ENCODE results near the gene RAB22A.
"Not testable (repeated sequence)": the region's sequence is repeated elsewhere in the genome, so short reads cannot be mapped to it uniquely, and the experiment has no call there.

RAB22A gene

DNA sequence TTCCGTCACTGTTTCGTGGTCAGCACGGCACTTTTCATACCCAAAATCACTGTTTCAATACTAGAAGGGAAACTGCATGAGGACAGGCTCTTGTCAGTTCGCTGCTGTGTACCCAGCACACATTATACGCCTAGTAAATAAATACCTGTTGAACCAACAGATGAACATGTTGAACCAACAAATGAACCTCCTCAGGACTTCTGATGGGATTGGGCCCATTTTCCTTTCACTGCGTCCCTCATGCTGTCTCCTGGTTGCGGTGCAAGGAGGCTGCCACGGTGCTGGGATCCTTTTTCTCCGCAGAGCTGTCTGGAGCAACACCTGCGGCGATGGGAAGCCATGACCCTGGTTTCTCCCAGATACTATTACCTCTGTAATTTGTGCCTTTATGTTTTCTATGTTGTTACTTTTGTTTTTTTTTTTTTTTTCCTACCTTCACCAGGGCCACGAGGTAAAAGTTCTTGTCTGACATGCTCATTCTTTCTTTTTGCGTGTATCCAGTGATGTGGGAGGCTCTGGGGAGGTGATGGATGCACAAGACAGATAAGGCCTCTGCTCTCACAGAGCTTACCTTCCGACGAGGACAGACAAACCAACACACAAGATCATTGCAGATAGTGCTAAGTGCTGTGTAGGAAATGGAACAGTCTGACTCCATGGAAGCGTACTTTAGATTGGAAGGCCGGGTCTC, 80.6 kb downstream of the RAB22A start:
- DNase-seq: no peak

DNA sequence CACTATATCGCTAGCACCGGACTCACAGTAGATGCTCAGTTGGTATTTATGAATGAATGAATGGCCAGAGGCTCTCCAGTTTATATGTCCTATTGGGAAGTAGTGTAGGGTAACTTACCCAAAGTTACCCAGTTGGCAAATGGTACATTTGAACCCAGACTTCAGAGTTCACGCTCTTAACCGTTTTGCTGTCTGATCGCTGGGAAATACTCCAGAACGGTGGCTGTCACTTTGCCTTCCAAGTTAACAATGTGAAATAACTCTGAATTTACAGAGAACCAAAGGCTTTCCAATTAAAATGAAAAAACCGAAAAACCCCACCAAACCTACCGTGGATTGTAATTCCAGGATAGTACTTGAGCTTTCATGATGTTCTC, 81.1 kb downstream of the RAB22A start:
- DNase-seq: no peak

DNA sequence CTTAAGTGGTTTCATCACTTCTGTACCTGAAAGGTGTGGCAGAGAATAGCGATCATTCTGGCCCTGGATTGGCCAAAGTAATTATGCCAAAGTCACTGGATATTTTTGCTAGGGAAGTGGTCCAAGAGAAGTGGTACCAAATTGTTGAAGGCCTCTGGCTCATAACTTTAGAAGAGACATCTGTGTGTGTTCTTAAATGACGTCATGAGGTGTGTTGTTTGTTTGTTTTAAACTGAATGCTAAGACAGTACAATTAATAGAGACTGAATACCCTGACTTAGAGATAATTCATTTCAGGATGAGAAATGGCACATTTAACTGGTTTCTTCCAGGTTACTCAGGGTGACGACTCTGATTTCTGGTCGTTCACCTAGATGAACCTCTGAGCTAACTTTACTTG, 82.8 kb downstream of the RAB22A start:
- DNase-seq: no peak

DNA sequence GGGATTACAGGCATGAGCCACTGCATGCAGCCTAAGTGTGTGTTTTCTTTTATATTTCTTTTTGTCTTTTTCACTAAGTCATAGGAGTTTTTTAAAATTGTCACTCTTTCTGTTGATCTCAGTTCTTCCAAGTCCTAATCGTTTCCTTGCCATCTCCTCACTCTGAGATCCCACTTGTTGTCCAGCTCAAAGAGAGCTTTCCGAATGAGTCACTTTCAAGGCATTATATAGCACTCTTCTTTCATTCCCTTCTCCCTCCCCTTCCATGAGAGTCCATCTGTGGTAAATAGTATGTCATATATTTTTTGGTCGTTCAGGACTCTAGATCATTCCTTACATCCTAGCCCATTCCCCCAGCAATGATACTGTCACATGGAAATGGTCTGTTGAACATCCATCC, 83.8 kb downstream of the RAB22A start:
- DNase-seq: no peak

DNA sequence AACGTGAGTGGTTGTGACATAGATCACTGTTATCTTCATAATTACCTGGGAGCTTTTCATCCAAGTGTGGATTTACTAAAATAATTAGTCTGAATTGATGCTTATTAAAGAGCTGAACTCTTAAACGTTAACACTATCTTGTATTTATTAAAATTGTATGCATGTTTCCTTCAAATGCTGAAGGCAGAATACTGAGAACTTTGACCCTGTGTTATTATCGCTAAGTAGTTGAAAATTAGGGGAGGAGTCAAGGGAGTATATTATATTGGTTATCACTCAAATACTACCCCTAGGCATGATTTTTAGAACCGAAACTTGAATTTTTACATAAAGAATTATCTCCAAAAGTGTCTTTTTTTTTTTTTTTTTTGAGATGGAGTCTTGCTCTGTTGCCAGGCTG, 85.3 kb downstream of the RAB22A start:
- DNase-seq: no peak

DNA sequence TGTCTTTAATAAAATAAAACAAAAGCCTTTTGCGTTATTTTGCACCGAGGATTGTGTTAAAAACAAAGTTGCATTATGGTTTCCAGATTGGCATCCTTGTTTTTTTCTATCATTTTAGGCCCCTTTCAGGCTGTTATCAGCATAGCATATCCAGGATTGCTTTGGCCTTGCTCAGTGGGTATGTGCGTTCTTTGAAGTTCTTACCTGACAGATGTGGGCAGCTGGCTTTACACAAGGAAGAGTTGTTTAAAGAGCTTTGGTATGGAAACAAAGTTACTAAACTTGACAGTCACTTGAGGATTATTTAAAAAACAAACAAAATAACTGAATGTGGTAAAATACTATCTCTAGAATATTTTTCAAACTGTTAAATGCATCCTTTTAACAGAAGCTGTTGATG, 86.1 kb downstream of the RAB22A start:
- DNase-seq: no peak

DNA sequence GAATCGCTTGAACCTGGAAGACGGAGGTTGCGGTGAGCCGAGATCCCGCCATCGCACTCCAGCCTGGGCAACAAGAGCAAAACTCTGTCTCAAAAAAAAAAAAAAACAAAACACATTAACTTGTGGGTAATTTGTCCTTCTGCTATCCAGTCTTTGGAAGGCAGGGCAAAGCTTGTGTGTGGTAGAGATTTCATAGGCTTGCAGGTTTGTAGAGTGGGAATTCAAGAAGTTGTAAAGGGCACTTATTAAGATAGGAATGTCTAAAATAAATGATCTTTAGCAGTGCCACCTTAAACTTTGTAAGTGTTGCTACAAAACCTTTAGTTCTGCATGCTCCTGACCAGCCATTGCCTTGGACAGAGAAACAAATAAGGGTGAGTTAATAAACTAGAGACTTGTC, 87.9 kb downstream of the RAB22A start:
- no peak for DNase-seq

DNA sequence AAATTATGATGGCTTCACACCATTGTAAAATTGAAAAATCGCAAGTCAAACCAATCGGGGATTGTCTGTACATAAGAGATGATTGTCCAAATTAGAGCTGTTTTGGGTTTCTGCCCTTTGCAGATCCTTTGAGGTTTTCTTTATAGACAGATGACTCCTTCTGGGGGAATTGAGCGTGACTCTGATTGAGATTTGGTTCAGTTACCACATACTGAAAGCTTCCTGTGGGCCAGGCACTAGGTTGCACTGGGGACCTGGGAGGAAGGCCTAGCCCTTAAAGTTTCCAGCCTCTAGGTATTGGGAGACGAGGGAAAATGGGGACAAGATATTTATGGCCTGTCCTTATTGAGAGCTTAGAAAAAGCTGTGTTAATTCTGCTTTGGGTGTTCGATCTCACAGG, 88.7 kb downstream of the RAB22A start:
- no peak for DNase-seq

DNA sequence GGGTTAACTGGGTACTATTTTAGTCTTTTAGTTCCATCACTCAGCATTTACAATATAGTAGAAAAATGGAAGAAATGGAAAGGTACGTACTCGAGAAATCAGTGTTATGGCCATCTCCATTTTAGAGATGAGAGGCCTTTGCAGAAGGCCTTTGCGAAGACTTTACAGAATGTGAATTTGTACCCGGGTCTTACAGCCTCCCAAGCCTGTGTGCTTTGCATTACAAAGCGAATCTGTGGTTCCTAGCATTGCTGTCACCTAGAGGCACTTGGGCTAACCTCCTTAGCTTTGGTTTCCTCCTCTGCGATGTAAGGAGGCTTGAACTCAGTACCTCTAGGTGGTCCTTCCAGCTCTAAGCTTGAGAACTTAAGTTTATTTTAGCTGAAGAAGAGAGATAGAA, 90.4 kb downstream of the RAB22A start:
- no peak for DNase-seq

DNA sequence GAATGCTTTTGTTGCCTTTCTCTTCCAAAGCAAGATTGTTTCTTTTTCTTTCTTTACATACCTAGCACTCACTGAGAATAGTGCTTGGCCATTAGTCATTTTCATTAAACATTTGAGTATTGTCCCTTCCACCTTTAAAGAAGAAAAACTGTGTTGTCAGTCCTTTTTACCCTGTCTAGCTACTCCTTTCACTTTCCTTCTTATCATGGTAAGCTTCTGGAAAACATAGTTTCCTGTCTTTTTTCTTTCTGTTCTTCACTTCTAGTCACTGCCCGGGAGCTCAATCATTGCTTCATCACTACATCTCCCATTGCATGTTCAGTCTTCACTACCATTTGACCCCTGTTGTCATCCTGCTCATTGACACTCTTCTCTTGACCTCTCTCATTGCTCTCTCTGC, 91.6 kb downstream of the RAB22A start:
- DNase-seq: no peak

DNA sequence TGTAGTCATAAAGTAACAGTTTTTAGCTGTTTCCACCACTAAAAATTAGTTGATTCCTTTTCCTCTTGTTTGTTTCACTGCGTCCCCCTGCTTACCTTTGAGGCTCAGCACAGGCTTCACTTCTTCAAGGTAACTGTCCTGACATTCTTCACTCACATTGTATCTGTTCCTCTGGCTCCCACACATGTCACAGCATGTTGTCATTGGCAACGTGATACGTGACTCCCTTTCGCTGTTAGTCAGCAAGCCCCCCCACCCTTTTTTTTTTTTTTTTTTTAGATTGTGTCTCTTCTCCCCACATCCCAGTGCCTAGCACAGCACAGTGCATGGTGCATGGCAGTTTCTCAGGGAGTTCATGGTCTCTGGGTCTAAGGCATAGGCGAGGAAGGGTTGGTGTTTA, 92.8 kb downstream of the RAB22A start:
- no peak for DNase-seq

DNA sequence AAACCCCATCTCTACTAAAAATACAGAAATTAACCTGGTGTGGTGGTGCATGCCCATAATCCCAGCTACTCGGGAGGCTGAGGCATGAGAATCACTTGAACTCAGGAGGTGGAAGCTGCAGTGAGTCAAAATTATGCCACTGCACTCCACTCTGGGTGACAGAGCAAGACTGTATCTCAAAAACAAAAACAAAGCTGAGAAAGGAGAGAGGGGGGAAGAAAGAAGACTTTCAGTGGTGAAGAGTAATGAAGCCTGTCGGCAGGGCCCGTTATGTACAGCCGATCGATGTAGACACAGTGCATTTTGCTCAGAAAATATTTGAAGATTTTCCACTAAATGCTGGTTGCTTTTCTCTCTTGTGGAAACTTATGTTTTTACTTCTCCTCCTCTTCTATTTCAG, 93.3 kb downstream of the RAB22A start:
- DNase-seq: no peak

DNA sequence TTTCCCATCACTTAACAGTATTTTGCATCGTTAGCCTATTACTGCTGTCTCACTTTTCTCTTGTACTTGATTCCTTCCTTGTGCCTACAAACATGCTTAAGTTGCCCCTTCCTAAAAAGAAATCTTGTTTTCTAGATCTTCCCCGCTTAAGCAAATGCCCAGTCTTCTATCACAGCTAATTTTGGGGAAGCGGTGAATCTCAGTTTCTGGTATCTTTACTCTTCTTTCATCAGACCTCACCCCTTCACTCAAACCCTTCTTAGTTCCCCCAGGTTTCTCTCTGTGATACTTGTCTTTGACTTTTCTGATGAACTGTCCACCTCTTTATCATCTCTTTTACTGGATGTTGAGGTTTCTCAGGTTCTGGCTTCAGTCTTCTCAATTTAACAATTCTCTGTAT, 93.8 kb downstream of the RAB22A start:
- DNase-seq: no peak

DNA sequence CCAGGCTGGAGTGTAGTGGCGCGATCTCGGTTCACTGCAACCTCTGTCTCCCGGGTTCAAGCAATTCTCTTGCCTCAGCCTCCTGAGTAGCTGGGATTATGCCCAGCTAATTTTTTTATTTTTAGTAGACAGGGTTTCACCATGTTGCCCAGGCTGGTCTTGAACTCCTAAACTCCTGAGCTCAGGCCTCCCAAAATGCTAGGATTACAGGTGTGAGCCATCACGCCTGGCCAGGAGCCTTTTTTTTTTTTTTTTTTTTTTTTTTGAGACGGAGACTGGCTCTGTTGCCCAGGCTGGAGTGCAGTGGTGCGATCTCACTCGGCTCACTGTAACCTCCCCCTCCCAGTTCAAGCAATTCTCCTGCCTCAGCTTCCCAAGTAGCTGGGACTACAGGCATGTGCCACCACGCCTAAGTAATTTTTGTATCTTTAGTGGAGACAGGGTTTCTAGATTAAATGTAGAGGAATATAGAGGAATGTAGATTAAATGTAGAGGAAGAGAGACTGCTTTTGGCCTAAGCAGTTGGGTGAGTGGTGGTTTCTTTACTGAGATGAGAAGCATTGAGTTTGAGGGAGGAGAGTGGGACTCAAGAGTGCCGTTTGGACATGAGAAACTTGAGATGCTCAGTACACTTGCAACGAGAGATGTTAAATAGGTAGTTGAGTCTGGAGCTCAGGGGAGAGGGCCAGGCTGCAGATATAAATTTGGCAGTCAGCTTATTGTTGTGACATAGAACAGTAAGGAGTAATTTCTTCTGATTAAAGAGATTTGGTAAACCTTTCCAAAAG, 96.2 kb downstream of the RAB22A start:
- no peak for DNase-seq

DNA sequence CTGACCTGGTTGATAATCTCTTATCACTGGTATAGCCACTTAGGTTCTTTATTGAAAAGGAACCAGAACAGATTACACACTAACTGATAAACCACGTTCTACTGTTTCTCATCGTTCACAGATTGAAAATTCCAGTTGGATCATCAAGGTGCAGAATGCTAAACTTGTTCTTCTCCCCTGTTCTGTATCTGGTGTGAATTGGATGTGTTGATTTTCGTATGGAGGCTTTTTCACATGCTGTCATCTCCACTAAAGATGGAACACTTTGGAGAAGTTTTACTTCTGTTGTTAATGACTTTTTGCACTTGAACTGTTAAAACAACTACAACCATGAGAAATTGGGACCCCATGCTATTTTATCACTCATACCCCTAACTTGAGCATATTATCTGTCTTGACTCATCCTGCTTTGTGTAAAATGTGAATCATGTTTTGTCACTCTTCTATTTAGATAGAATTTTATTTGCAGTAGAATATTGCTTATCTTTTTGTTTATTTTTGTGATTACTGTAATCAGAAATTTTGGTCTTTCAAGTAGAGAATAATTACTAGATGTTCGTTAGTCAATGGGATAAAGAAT, 97.0 kb downstream of the RAB22A start:
- no peak for DNase-seq

DNA sequence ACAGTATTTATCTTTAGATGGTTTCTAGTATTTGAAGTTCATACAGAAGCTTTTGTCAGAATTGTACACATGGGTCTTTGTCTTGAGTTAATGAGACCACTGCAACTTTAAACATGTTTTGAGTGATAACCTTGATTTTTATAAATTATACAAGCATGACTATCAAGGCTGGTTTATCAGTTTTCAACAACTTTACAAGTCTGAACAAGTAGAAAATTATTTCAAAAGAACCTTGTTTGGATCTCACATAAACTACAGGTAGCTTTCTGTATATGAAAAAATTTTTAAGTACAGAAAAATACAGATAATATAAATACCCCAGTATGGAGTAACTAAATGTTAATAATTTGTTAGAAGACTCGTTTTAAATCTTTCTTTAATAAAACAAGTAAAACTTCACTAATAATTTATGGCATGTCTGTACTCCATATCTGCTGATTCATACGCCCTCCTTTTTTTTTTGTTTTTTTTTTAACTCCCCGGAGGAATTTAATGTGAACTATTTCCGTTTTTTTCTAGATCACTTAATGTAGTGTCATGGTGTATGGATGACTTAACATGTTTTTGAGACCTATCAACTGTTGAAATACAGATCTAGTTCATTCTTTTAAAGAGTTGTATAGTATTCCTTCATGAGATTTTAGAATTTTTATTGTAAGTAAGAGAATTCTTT, 97.8 kb downstream of the RAB22A start:
- DNase-seq: no peak

DNA sequence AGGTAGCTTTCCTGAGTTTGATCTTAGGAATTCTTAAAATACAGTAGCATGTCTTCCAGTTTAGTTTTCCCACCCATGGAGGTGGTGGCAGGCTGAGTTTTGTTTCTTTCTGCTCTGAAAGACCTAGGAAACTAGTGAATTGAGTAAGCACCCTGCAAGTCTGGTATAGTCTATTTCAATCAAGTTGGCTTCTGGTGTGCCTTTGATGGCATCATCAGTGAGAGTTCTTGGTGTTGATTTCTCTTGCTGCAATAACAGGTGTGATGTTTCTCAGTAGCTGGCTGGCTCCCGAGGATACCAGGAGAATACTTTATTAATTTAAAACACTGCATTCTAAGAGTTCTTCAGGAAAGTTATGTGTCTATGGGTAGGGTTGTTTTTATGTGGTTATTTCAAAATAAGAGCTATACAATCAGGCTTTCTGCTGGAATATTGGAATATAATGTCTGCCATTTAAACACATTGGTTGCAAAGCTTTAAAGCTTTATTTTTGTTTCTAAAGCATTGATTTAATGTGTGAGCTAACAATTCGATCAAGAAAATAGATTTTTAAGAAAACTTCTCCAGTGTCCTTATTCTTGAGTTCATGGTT, 98.5 kb downstream of the RAB22A start:
- DNase-seq: no peak

DNA sequence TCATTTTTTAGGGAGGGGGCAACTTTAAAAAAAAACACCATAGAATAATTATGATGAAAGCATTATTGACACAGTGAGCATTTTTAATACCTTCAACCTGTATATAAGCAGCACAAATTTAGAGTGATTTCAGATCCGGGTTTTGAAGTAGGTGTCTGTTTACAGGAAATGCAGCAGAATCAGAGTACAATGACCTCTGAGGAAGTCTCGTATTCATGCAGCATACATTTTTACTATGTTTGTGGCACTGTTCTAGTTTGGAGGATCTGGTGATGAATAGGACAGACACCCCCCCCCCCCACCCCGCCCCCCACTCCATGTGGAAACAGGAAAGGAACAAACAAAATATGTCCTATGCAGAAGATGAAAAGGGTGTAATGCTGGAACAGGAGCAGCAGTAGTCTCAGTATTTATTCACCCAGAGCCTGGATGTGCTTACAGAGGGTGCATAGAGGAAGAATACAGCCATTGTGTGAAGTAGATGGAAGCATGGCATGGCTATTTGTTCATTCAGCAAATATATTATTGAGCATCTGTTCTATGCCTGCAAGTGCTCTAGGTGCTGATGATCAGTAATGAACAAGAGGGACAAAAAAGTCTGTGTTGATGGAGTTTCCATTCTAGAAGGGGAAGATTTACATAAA, 99.2 kb downstream of the RAB22A start:
- no peak for DNase-seq

DNA sequence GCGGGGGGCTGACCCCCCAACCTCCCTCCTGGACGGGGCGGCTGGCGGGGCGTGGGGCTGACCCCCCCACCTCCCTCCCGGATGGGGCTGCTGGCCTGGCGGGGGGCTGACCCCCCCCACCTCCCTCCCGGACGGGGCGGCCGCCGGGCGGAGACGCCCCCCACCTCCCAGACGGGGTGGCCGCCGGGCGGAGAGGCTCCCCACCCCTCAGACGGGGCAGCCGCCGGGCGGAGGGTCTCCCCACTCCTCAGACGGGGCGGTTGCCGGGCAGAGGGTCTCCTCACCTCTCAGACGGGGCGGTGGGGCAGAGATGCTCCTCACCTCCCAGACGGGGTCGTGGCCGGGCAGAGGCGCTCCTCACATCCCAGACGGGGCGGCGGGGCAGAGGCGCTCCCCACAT, 104.7 kb downstream of the RAB22A start:
- DNase-seq: not testable (repeated sequence)

DNA sequence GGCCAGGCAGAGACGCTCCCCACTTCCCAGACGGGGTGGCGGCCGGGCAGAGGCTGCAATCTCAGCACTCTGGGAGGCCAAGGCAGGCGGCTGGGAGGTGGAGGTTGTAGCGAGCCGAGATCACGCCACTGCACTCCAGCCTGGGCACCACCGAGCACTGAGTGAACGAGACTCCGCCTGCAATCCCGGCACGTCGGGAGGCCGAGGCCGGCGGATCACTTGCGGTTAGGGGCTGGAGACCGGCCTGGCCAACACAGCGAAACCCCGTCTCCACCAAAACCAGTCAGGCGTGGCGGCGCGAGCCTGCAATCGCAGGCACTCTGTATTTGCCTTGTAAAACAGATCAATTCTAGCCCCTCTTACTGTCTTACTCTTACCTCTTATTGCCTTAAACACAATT, 105.3 kb downstream of the RAB22A start:
- DNase-seq: not testable (repeated sequence)

DNA sequence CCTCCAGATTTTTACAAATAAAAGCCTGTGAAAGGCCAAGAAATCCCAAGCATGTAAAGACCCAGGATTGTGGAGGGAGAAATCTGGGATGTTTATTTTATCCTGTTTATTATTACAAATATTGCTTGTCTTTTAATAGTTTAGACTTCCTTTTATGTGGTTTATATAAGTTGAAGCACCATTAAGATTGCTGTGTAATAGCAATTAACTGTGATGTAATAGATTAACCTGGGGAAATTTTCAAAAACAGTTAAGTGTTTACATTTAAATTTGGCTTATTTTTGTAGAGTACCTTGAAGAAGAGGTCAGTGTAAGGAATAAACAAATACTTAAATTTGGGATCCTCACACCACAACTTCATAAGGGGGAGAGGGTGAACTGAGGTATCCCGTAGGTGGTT, 106.5 kb downstream of the RAB22A start:
- no peak for DNase-seq

DNA sequence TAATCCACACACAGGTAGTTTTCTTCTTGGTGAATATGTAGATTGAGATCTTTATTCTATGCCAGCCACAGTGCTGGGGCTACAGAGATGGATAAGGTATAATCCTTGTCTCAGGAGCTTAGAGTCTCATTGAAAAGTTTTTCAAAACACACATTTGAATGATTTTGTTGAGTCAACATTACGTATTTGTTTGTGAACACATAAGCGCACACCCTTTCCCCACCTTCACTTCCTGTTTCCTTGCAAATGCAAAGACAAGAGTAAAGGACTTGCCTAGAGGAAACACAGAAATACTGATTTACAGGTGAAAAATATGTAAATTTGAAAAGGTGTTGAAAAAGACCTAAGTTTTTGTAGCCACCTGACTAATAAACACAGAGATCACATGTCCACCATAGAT, 107.3 kb downstream of the RAB22A start:
- DNase-seq: no peak
